ENCODE data around the gene DLGAP4. TPM values are rescaled to one million over a fixed set of nuclear protein-coding genes. Genes with fewer than 3 reads are reported as not detected.
"Not testable (repeated sequence)": the region's sequence is repeated elsewhere in the genome, so short reads cannot be mapped to it uniquely, and the experiment has no call there.

DLGAP4 gene
- polyA plus RNA-seq, 4 donors = 24.3 to 37.9 (median 28.3) TPM

DNA sequence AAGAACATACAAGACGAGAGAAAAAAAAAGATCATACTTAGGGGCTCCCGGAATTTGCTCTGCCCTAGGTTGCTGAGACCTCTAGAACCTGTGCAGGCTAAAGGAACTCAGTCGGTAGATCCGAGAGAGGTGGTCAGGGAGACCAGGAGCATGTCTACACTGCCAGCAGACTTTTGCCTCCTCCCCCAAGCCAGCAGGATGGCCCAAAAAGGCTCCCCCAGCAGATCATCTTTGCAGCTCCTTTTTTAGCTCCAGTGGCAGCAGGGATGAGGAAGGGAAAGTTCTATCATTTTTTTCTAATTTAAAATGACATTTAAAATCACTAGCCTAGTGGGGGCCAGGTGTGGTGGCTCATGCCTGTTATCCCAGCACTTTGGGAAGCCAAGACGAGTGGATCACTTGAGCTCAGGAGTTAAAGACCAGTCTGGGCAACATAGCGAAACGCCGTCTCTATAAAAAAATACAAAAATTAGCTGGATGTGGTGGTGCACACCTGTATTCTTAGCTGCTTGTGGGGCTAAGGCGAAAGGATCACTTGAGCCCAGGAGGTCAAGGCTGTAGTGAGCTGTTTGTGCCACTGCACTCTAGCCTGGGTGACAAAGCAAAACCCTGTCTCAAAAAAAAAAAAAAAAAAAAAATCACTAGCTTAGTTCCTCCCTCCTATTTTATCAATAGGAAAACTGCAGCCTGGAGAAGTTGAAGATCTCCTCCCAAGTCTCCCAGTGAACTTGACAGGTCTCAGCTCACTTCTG is 165.9 kb downstream of the DLGAP4 start:
- DNase-seq = no peak
- no peak for FAIRE-seq
- Histone ChIP-seq H3K4me3 (ENCODE audit: low read depth in 1 of 3, low read length in 3 of 3) (no peak overlapping the region), H3K9me3 (ENCODE audit: control insufficient read depth in 2 of 2, insufficient read depth in 1 of 2, low read depth in 1 of 2, low read length in 1 of 2) (no peaks in the 10 kb centered on the region), H3K4me1 (ENCODE audit: control insufficient read depth in 3 of 3, insufficient read depth in 2 of 3, low read depth in 1 of 3, low read length in 2 of 3) (peaks cover 11 to 53% (median 36%) of the 10 kb centered on the region in 3 donors), H3K27me3 (ENCODE audit: control insufficient read depth in 3 of 3, insufficient read depth in 3 of 3, low read length in 3 of 3) (no peaks in the 10 kb centered on the region), H3K27ac (ENCODE audit: low read depth in 1 of 3, low read length in 2 of 3) (peak overlapping the region; percentile 62 to 92 (median 75)), H3K36me3 (ENCODE audit: control insufficient read depth in 3 of 3, insufficient read depth in 2 of 3, low read depth in 1 of 3, low read length in 3 of 3) (peaks cover 0 to 21% (median 0%) of the 10 kb centered on the region in 3 donors)
- WGBS, 3 donors = 77 to 81% (median 77%) methylated on average over 9 of the region's 9 CpGs

DNA sequence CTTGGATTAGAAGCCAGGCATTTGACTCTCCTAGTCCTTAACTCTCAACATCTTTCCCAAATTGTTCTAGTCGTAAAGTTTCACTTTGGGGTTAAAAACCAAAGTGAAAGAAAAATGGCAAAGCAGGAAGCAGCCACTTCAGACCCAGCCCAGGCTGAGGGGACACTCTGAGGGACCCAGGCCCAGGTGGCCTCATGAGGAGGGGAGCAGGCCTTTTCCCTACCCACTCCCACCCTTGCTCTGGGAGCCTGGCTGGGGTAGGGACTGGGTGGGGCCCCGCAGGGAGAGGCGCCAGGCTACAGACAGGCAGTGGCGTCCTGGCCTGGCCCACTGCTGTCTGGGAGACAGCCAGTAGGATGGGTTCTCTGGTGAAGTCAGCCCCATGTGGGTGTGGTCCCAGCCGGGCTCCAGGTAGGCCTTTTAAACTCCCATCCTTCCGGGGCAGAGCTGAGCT is 166.5 kb downstream of the DLGAP4 start:
- Histone ChIP-seq H3K4me3 (ENCODE audit: low read depth in 1 of 3, low read length in 3 of 3) (no peak overlapping the region), H3K4me1 (ENCODE audit: control insufficient read depth in 3 of 3, insufficient read depth in 2 of 3, low read depth in 1 of 3, low read length in 2 of 3) (peaks cover 7 to 47% (median 30%) of the 10 kb centered on the region in 3 donors), H3K36me3 (ENCODE audit: control insufficient read depth in 3 of 3, insufficient read depth in 2 of 3, low read depth in 1 of 3, low read length in 3 of 3) (peaks cover 0 to 21% (median 0%) of the 10 kb centered on the region in 3 donors), H3K9me3 (ENCODE audit: control insufficient read depth in 2 of 2, insufficient read depth in 1 of 2, low read depth in 1 of 2, low read length in 1 of 2) (no peaks in the 10 kb centered on the region), H3K27ac (ENCODE audit: low read depth in 1 of 3, low read length in 2 of 3) (peak overlapping the region; percentile 62 to 92 (median 75)), H3K27me3 (ENCODE audit: control insufficient read depth in 3 of 3, insufficient read depth in 3 of 3, low read length in 3 of 3) (no peaks in the 10 kb centered on the region)
- DNase-seq (peak; percentile 77 to 85), FAIRE-seq (no peak)
- 1 to 17% (median 14%) methylated on average over 6 of the region's 6 CpGs for WGBS, 3 donors

DNA sequence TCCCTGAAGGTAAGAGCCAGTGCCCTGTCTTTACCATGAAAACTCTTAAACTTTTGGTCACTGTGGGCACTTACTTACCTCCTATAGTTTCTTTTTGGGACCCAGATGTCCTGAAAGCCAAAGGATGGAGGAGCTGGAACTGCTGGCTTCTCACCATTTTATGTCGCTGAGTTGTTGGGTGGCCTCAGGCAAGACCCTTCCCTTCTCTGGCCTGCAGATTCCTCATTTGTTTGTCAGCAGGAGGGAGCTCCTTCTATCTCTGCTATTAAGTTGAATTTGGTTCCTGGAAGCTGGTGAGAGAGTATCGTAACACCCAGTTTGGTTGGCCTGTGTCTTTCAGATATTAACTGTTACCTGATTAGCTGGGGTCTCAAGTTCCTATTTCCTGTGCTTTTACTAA is 167.0 kb downstream of the DLGAP4 start:
- Histone ChIP-seq H3K9me3 (ENCODE audit: control insufficient read depth in 2 of 2, insufficient read depth in 1 of 2, low read depth in 1 of 2, low read length in 1 of 2) (no peaks in the 10 kb centered on the region), H3K4me3 (ENCODE audit: low read depth in 1 of 3, low read length in 3 of 3) (no peak overlapping the region), H3K36me3 (ENCODE audit: control insufficient read depth in 3 of 3, insufficient read depth in 2 of 3, low read depth in 1 of 3, low read length in 3 of 3) (peaks cover 0 to 22% (median 0%) of the 10 kb centered on the region in 3 donors), H3K27ac (ENCODE audit: low read depth in 1 of 3, low read length in 2 of 3) (peak overlapping the region in 2 of 3 donors; percentile 75 to 92), H3K27me3 (ENCODE audit: control insufficient read depth in 3 of 3, insufficient read depth in 3 of 3, low read length in 3 of 3) (no peaks in the 10 kb centered on the region), H3K4me1 (ENCODE audit: control insufficient read depth in 3 of 3, insufficient read depth in 2 of 3, low read depth in 1 of 3, low read length in 2 of 3) (peaks cover 5 to 42% (median 25%) of the 10 kb centered on the region in 3 donors)
- 65 to 95% (median 82%) methylated on average over 2 of the region's 2 CpGs for WGBS, 3 donors
- FAIRE-seq = no peak
- DNase-seq = no peak

DNA sequence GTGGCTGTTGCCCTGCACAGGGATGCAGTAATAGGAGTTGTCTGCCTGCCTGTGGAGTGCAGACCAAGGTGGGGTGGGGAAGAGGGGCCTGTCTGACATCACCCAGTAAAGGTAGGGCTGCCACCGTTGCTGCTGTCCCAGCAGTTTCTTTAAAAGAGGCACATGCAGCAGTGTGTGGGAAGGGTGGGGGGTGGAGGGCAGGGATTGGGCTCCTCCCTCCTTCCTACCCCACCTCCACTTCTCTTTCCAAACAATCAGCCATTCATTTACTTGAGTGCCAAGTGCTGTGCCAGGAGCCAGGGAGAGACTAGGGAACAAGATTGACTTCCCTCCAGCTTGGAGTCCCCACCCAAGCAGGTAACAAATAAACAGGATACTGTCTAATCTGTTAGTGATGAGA is 168.4 kb downstream of the DLGAP4 start:
- peak overlapping the region in 1 of 3 donors; percentile 41 for H3K27ac ChIP-seq (ENCODE audit: low read depth in 1 of 3, low read length in 2 of 3)
- no peaks in the 10 kb centered on the region for H3K27me3 ChIP-seq (ENCODE audit: control insufficient read depth in 3 of 3, insufficient read depth in 3 of 3, low read length in 3 of 3)
- peaks cover 0 to 25% (median 0%) of the 10 kb centered on the region in 3 donors for H3K36me3 ChIP-seq (ENCODE audit: control insufficient read depth in 3 of 3, insufficient read depth in 2 of 3, low read depth in 1 of 3, low read length in 3 of 3)
- no peak for FAIRE-seq
- DNase-seq = no peak
- WGBS, 3 donors = 0 to 21% (median 17%) methylated on average over 1 of the region's 1 CpG
- H3K4me3 ChIP-seq (ENCODE audit: low read depth in 1 of 3, low read length in 3 of 3) = no peak overlapping the region
- H3K9me3 ChIP-seq (ENCODE audit: control insufficient read depth in 2 of 2, insufficient read depth in 1 of 2, low read depth in 1 of 2, low read length in 1 of 2) = no peaks in the 10 kb centered on the region
- peaks cover 2 to 30% (median 18%) of the 10 kb centered on the region in 3 donors for H3K4me1 ChIP-seq (ENCODE audit: control insufficient read depth in 3 of 3, insufficient read depth in 2 of 3, low read depth in 1 of 3, low read length in 2 of 3)

DNA sequence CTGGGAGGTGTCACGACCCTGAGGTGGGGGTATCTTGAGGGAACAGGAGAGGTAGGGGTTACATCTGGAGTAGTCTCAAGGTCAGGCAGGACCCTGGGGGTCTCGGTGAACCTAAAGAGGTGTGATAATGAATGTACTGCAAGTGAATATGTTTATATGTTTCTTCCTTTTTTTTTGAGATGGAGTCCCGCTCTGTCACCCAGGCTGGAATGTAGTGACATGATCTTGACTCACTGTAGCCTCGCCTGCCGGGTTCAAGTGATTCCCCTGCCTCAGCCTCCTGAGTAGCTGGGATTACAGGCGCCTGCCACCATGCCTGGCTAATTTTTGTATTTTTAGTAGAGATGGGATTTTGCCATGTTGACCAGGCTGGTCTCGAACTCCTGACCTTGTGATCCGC is 168.9 kb downstream of the DLGAP4 start:
- Histone ChIP-seq H3K4me1 (ENCODE audit: control insufficient read depth in 3 of 3, insufficient read depth in 2 of 3, low read depth in 1 of 3, low read length in 2 of 3) (peaks cover 0 to 25% (median 14%) of the 10 kb centered on the region in 3 donors), H3K27ac (ENCODE audit: low read depth in 1 of 3, low read length in 2 of 3) (peak overlapping the region in 1 of 3 donors; percentile 41), H3K36me3 (ENCODE audit: control insufficient read depth in 3 of 3, insufficient read depth in 2 of 3, low read depth in 1 of 3, low read length in 3 of 3) (peaks cover 0 to 29% (median 0%) of the 10 kb centered on the region in 3 donors)
- 86 to 91% (median 87%) methylated on average over 8 of the region's 8 CpGs for WGBS, 3 donors
- H3K9me3 ChIP-seq (ENCODE audit: control insufficient read depth in 2 of 2, insufficient read depth in 1 of 2, low read depth in 1 of 2, low read length in 1 of 2); FAIRE-seq; H3K4me3 ChIP-seq (ENCODE audit: low read depth in 1 of 3, low read length in 3 of 3); H3K27me3 ChIP-seq (ENCODE audit: control insufficient read depth in 3 of 3, insufficient read depth in 3 of 3, low read length in 3 of 3); DNase-seq: not testable (repeated sequence)

DNA sequence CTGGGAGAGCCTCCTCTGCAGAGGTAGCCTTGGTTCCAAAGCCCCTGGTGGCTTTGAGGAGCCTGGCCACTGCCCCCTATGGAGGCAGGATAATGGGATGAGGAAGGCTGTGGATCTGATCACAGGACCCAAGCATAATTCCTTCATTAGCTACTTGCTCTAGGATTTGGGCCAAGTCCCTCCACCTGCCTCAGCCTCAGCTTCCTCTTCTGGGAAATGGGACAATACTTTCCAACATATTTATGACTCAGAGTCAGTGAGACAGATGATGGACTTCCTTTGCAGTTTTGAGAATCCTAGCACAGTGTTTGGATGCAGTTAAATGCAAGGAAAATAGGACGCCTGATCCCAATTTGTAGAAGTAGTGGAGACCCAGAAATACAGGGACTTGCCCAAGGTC is 171.3 kb downstream of the DLGAP4 start:
- DNase-seq (no peak), FAIRE-seq (no peak)
- Histone ChIP-seq H3K27me3 (ENCODE audit: control insufficient read depth in 3 of 3, insufficient read depth in 3 of 3, low read length in 3 of 3) (no peaks in the 10 kb centered on the region), H3K36me3 (ENCODE audit: control insufficient read depth in 3 of 3, insufficient read depth in 2 of 3, low read depth in 1 of 3, low read length in 3 of 3) (peaks cover 0 to 37% (median 0%) of the 10 kb centered on the region in 3 donors), H3K4me3 (ENCODE audit: low read depth in 1 of 3, low read length in 3 of 3) (no peak overlapping the region), H3K27ac (ENCODE audit: low read depth in 1 of 3, low read length in 2 of 3) (no peak overlapping the region), H3K4me1 (ENCODE audit: control insufficient read depth in 3 of 3, insufficient read depth in 2 of 3, low read depth in 1 of 3, low read length in 2 of 3) (peaks cover 0 to 12% (median 12%) of the 10 kb centered on the region in 3 donors), H3K9me3 (ENCODE audit: control insufficient read depth in 2 of 2, insufficient read depth in 1 of 2, low read depth in 1 of 2, low read length in 1 of 2) (no peaks in the 10 kb centered on the region)
- WGBS, 3 donors = 91 to 100% (median 96%) methylated on average over 1 of the region's 1 CpG

DNA sequence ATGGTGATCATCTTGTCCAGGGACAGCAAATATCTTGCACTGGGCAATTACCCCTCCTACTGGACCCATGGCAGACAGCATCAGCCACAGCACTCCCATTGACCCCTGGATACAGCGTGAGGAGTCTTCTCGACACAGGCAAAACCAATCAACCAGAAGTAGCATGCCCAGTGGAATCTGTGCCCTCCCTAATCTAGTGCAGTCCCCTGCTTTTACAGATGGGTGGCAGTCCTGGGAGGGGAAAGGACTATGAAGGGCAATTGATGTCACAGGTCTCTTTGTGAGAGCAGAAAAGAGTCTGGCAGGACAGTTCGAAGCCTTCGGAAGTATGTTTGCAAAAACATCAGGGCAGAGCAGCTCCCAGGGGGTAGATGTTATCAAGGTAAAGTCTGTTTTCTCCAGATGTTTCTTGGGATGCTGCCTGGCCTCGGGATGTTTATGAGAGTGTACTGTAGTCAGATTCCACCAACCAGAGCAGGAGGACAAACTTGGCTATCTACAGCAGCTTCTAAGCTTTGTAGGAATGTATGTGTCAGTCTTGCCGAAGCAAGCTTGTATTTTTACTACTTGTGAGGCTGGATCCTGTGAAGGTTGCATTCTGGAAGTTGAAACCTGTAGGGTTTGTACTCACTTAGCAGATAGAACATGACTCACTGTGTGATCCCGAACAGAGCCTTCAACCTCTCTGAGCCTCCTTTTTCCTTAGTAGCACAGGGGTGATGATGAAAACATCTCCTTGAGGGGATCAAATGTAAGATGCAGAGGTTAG is 172.2 kb downstream of the DLGAP4 start:
- H3K9me3 ChIP-seq (ENCODE audit: control insufficient read depth in 2 of 2, insufficient read depth in 1 of 2, low read depth in 1 of 2, low read length in 1 of 2) = no peaks in the 10 kb centered on the region
- H3K27ac ChIP-seq (ENCODE audit: low read depth in 1 of 3, low read length in 2 of 3) = no peak overlapping the region
- FAIRE-seq (no peak), DNase-seq (no peak)
- WGBS, 3 donors = 77 to 83% (median 80%) methylated on average over 7 of the region's 7 CpGs
- H3K27me3 ChIP-seq (ENCODE audit: control insufficient read depth in 3 of 3, insufficient read depth in 3 of 3, low read length in 3 of 3) = no peaks in the 10 kb centered on the region
- peaks cover 0 to 4% (median 4%) of the 10 kb centered on the region in 3 donors for H3K4me1 ChIP-seq (ENCODE audit: control insufficient read depth in 3 of 3, insufficient read depth in 2 of 3, low read depth in 1 of 3, low read length in 2 of 3)
- H3K4me3 ChIP-seq (ENCODE audit: low read depth in 1 of 3, low read length in 3 of 3) = no peak overlapping the region
- H3K36me3 ChIP-seq (ENCODE audit: control insufficient read depth in 3 of 3, insufficient read depth in 2 of 3, low read depth in 1 of 3, low read length in 3 of 3) = peaks cover 0 to 44% (median 0%) of the 10 kb centered on the region in 3 donors

DNA sequence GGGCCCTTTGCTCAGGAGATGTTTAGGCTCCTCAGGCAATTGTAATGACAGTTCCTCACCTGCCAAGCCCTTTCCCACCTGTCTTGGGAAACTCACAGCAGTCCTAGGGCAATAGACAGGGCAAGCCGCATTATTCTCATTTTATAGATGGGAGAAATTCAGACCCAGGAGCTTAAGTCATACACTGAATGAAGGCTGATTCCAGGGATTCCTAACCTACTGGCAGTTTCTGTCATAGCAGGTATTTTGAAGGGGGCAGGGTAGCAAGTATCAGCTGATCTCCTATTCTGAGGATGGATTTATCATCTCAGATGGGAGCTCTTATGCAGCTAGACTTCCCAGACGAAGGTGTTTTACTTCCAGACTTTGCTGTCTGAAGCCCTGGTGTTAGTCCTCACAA is 173.8 kb downstream of the DLGAP4 start:
- 80 to 95% (median 90%) methylated on average over 2 of the region's 2 CpGs for WGBS, 3 donors
- H3K4me1 ChIP-seq (ENCODE audit: control insufficient read depth in 3 of 3, insufficient read depth in 2 of 3, low read depth in 1 of 3, low read length in 2 of 3) = peaks cover 0 to 9% (median 0%) of the 10 kb centered on the region in 3 donors

More for the DNA sequence above, 173.8 kb downstream of the DLGAP4 start:
- DNase-seq (no peak), FAIRE-seq (no peak)
- no peak overlapping the region for H3K27ac ChIP-seq (ENCODE audit: low read depth in 1 of 3, low read length in 2 of 3)
- H3K36me3 ChIP-seq (ENCODE audit: control insufficient read depth in 3 of 3, insufficient read depth in 2 of 3, low read depth in 1 of 3, low read length in 3 of 3) = peaks cover 0 to 47% (median 0%) of the 10 kb centered on the region in 3 donors
- H3K27me3 ChIP-seq (ENCODE audit: control insufficient read depth in 3 of 3, insufficient read depth in 3 of 3, low read length in 3 of 3) = no peaks in the 10 kb centered on the region
- no peak overlapping the region for H3K4me3 ChIP-seq (ENCODE audit: low read depth in 1 of 3, low read length in 3 of 3)
- no peaks in the 10 kb centered on the region for H3K9me3 ChIP-seq (ENCODE audit: control insufficient read depth in 2 of 2, insufficient read depth in 1 of 2, low read depth in 1 of 2, low read length in 1 of 2)
